HepG2 (cell line): ENCODE measurements around the gene TBXAS1. TPM values are rescaled to one million over a fixed set of nuclear protein-coding genes. Genes with fewer than 3 reads are reported as not detected.

Source experiments
- CEBPB ChIP-seq: IDR thresholded peaks from 2 replicates; pipeline ENCODE4 v1.6.1; 2011; ENCODE audit warnings: low read depth, low read length, improper control_type of control experiment, borderline replicate concordance
- CEBPG ChIP-seq: IDR thresholded peaks from 2 replicates; pipeline ENCODE4 v1.6.1; 2016
- FOXK1 ChIP-seq: sonication (generic); formaldehyde crosslinking; IDR thresholded peaks from 2 replicates; pipeline ENCODE4 v1.4.0; 2020; ENCODE audit warnings: low read depth, missing genetic modification reagents, borderline replicate concordance
- HNF4A ChIP-seq: sonication (generic); formaldehyde crosslinking; IDR thresholded peaks from 2 replicates; pipeline ENCODE4 v1.4.0; 2020; ENCODE audit warnings: missing genetic modification reagents
- HOXA3 ChIP-seq: sonication (generic); formaldehyde crosslinking; IDR thresholded peaks from 2 replicates; pipeline ENCODE4 v1.5.0; 2020; ENCODE audit warnings: missing genetic modification reagents
- MTA1 ChIP-seq: sonication (generic); formaldehyde crosslinking; IDR thresholded peaks from 2 replicates; pipeline ENCODE4 v1.4.0; 2020; ENCODE audit warnings: missing genetic modification reagents, mild to moderate bottlenecking, borderline replicate concordance
- PAWR ChIP-seq: sonication (generic); formaldehyde crosslinking; IDR thresholded peaks from 2 replicates; pipeline ENCODE4 v1.4.0; 2020; ENCODE audit warnings: missing genetic modification reagents, mild to moderate bottlenecking, borderline replicate concordance
- PLRG1 ChIP-seq: fragments of 450-650 bp; conservative IDR thresholded peaks from 2 replicates; pipeline ENCODE4 v1.6.1; 2016
- POGZ ChIP-seq: sonication (generic); formaldehyde crosslinking; IDR thresholded peaks from 2 replicates; pipeline ENCODE4 v1.4.0; 2020; ENCODE audit warnings: mild to moderate bottlenecking, missing genetic modification reagents
- SOX5 ChIP-seq: IDR thresholded peaks from 2 replicates; pipeline ENCODE4 v1.6.1; 2016; ENCODE audit warnings: borderline replicate concordance
- SP2 ChIP-seq: sonication (generic); formaldehyde crosslinking; IDR thresholded peaks from 2 replicates; pipeline ENCODE4 v1.5.1; 2020; ENCODE audit warnings: mild to moderate bottlenecking, missing genetic modification reagents
- TARDBP ChIP-seq: sonication (generic); formaldehyde crosslinking; IDR thresholded peaks from 2 replicates; pipeline ENCODE4 v1.8.0; 2022; ENCODE audit warnings: mild to moderate bottlenecking, missing genetic modification reagents
- ZBTB20 ChIP-seq: sonication (generic); formaldehyde crosslinking; IDR thresholded peaks from 2 replicates; pipeline ENCODE4 v1.8.1; 2023; ENCODE audit warnings: missing genetic modification reagents, low read depth, mild to moderate bottlenecking, borderline replicate concordance
- ZBTB44 ChIP-seq: sonication (generic); formaldehyde crosslinking; IDR thresholded peaks from 2 replicates; pipeline ENCODE4 v1.4.0; 2020; ENCODE audit warnings: missing genetic modification reagents
- ZMAT5 ChIP-seq: sonication (generic); formaldehyde crosslinking; IDR thresholded peaks from 2 replicates; pipeline ENCODE4 v1.5.0; 2020; ENCODE audit warnings: mild to moderate bottlenecking, low read depth, missing genetic modification reagents, borderline replicate concordance
- ZNF143 ChIP-seq: sonication (generic); formaldehyde crosslinking; IDR thresholded peaks from 2 replicates; pipeline ENCODE4 v1.4.0; 2020; ENCODE audit warnings: missing genetic modification reagents
- ZNF180 ChIP-seq: sonication (generic); formaldehyde crosslinking; IDR thresholded peaks from 2 replicates; pipeline ENCODE4 v1.4.0; 2020; ENCODE audit warnings: low read depth, missing genetic modification reagents, borderline replicate concordance
- ZNF546 ChIP-seq: sonication (generic); formaldehyde crosslinking; conservative IDR thresholded peaks from 2 replicates; pipeline ENCODE4 v1.8.1; 2023; ENCODE audit warnings: mild to moderate bottlenecking, missing genetic modification reagents
- ZNF761 ChIP-seq: sonication (generic); formaldehyde crosslinking; conservative IDR thresholded peaks from 2 replicates; pipeline ENCODE4 v1.4.0; 2020; ENCODE audit warnings: mild to moderate bottlenecking, missing genetic modification reagents
- ZNF777 ChIP-seq: sonication (generic); formaldehyde crosslinking; IDR thresholded peaks from 2 replicates; pipeline ENCODE4 v1.4.0; 2020; ENCODE audit warnings: missing genetic modification reagents
- ZSCAN25 ChIP-seq: sonication (generic); formaldehyde crosslinking; IDR thresholded peaks from 2 replicates; pipeline ENCODE4 v1.8.0; 2022; ENCODE audit warnings: mild to moderate bottlenecking, missing genetic modification reagents
- ZSCAN31 ChIP-seq: sonication (generic); formaldehyde crosslinking; IDR thresholded peaks from 2 replicates; pipeline ENCODE4 v1.5.0; 2020; ENCODE audit warnings: low read depth, mild to moderate bottlenecking, missing genetic modification reagents
- polyA plus RNA-seq, 8 experiments: library from polyadenylated mRNA; depleted of rRNA in 3 of 8; stranded (reverse) in 7 of 8; unstranded in 1 of 8; fragments of >200 nt; fragmentation: Illumina TruSeq in 4 of 8; extraction: Trizol in 4 of 8; gene quantifications; 2 replicates each; pipeline versions ENCODE4 v1.2.1 to v1.2.3, GENCODE V29; 2011 to 2016; ENCODE audit warnings: low read depth in 4 of 8, missing spikeins in 1 of 8, mixed read lengths in 1 of 8; ENCODE audit not compliant: insufficient read depth in 1 of 8
- total RNA-seq, 5 experiments: library from RNA; depleted of rRNA; stranded (reverse); fragments of >200 nt; fragmentation: Illumina TruSeq; extraction: Trizol; gene quantifications; 2 replicates each; pipeline ENCODE4 v1.2.3, GENCODE V29; 2016; ENCODE audit warnings: low read depth in 1 of 5
- TF ChIP-seq, protein P1 (sequence below): IDR thresholded peaks from 2 replicates; pipeline ENCODE4 v1.6.1; 2016; ENCODE audit warnings: low read depth, missing genetic modification reagents, missing compliant biosample characterization
- TF ChIP-seq, protein P2 (sequence below): sonication (generic); formaldehyde crosslinking; IDR thresholded peaks from 2 replicates; pipeline ENCODE4 v1.4.0; 2020; ENCODE audit warnings: mild to moderate bottlenecking, missing genetic modification reagents

Gene TBXAS1
- total and polyA plus RNA-seq, 2 of the 13 experiments (the other 11 are each of a cell fraction or from before 2014, with no cell fraction given), result 4.0 to 4.9 TPM

DNA sequence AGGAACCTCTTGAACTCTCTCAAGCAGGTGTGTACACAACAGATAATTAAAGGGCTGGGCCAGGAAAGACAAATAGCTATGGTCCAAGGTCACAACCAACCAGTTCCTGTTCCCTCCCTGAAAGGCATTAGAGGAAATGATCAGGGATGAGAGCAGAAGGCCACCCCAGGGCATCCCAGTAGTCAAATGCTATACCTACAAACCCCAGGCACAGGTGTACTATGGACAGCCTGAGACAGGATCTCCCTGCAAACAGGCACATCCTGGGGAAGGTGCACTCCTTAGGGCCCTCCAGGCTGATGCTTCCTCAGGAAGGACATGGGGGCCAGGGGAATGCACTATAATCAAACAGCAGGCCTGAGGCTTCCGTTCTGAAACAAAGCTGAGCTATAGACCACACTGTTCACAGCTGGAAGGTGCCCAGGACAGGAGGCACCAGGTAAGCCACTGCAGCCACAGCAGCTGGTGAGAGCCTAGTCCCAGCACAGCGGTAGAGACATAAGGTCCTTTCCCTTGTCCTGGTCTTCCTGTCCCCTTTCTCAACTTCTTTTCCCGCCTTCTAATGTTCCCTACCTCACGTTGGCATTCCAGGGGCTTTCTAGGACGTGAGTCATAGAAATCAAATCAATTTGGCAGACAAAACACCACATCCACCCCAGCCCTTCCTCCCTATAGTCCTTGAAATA lies 220.4 kb downstream of the TBXAS1 start (continued):
- TF ChIP-seq ZSCAN31 (CRISPR knock-in tag), result peak; percentile 83
- TF ChIP-seq PLRG1, result no peak
- TF ChIP-seq, protein P1, sequence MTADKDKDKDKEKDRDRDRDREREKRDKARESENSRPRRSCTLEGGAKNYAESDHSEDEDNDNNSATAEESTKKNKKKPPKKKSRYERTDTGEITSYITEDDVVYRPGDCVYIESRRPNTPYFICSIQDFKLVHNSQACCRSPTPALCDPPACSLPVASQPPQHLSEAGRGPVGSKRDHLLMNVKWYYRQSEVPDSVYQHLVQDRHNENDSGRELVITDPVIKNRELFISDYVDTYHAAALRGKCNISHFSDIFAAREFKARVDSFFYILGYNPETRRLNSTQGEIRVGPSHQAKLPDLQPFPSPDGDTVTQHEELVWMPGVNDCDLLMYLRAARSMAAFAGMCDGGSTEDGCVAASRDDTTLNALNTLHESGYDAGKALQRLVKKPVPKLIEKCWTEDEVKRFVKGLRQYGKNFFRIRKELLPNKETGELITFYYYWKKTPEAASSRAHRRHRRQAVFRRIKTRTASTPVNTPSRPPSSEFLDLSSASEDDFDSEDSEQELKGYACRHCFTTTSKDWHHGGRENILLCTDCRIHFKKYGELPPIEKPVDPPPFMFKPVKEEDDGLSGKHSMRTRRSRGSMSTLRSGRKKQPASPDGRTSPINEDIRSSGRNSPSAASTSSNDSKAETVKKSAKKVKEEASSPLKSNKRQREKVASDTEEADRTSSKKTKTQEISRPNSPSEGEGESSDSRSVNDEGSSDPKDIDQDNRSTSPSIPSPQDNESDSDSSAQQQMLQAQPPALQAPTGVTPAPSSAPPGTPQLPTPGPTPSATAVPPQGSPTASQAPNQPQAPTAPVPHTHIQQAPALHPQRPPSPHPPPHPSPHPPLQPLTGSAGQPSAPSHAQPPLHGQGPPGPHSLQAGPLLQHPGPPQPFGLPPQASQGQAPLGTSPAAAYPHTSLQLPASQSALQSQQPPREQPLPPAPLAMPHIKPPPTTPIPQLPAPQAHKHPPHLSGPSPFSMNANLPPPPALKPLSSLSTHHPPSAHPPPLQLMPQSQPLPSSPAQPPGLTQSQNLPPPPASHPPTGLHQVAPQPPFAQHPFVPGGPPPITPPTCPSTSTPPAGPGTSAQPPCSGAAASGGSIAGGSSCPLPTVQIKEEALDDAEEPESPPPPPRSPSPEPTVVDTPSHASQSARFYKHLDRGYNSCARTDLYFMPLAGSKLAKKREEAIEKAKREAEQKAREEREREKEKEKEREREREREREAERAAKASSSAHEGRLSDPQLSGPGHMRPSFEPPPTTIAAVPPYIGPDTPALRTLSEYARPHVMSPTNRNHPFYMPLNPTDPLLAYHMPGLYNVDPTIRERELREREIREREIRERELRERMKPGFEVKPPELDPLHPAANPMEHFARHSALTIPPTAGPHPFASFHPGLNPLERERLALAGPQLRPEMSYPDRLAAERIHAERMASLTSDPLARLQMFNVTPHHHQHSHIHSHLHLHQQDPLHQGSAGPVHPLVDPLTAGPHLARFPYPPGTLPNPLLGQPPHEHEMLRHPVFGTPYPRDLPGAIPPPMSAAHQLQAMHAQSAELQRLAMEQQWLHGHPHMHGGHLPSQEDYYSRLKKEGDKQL (CRISPR knock-in tag), result peak; percentile 96
- peak; percentile 55; the same call in 1 of the 2 replicates for TF ChIP-seq ZNF777 (CRISPR knock-in tag)
- 0 out of 2 replicates have a peak, but pooled peaks have one; percentile 14 for TF ChIP-seq ZSCAN25
- peak; percentile 94 for TF ChIP-seq SOX5
- TF ChIP-seq PAWR (CRISPR knock-in tag), result no peak
- TF ChIP-seq CEBPG, result peak; percentile 67
- peak; percentile 99 for TF ChIP-seq HNF4A (CRISPR knock-in tag)
- TF ChIP-seq FOXK1, result peak; percentile 91; the same call in 1 of the 2 replicates
- TF ChIP-seq ZBTB20 (CRISPR knock-in tag), result peak; percentile 78
- 0 out of 2 replicates have a peak, but pooled peaks have one; percentile 48 for TF ChIP-seq ZNF546
- peak; percentile 89; the same call in 1 of the 2 replicates for TF ChIP-seq MTA1 (CRISPR knock-in tag)
- TF ChIP-seq CEBPB, result no peak
- TF ChIP-seq, protein P2, sequence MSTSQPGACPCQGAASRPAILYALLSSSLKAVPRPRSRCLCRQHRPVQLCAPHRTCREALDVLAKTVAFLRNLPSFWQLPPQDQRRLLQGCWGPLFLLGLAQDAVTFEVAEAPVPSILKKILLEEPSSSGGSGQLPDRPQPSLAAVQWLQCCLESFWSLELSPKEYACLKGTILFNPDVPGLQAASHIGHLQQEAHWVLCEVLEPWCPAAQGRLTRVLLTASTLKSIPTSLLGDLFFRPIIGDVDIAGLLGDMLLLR (CRISPR knock-in tag), result no peak; the same call in 1 of the 2 replicates
- TF ChIP-seq HOXA3 (CRISPR knock-in tag), result peak; percentile 87
- TF ChIP-seq ZNF761 (CRISPR knock-in tag), result 0 out of 2 replicates have a peak, but pooled peaks have one; percentile 64
- TF ChIP-seq SP2 (CRISPR knock-in tag), result no peak
- no peak for TF ChIP-seq ZNF143 (CRISPR knock-in tag)
- peak; percentile 96 for TF ChIP-seq TARDBP
- no peak for TF ChIP-seq ZNF180 (CRISPR knock-in tag)
- TF ChIP-seq ZBTB44 (CRISPR knock-in tag), result no peak
- TF ChIP-seq POGZ (CRISPR knock-in tag), result peak; percentile 87
- TF ChIP-seq ZMAT5 (CRISPR knock-in tag), result no peak
